SK-N-SH treated with all-trans-retinoic acid at 6 μM for 48 hours (cell line): ENCODE data around the gene TIMM13.

ENCODE experiments used
- ATAC-seq: fragments of 200-7000 bp; cut with Tn5 transposase; 3 replicates; pipeline ENCODE4 v1.9.1; 2020; ENCODE audit warnings: mild to moderate bottlenecking, moderate library complexity
- ARNTL ChIP-seq: fragments of 450-650 bp; formaldehyde crosslinking; IDR thresholded peaks from 2 replicates; pipeline ENCODE4 v1.5.0; 2020; ENCODE audit warnings: low read depth, mild to moderate bottlenecking, moderate library complexity, borderline replicate concordance
- BACH2 ChIP-seq: fragments of 250-450 bp; sonication (Bioruptor Pico); IDR thresholded peaks from 2 replicates; pipeline ENCODE4 v1.9.0; 2021; ENCODE audit warnings: mild to moderate bottlenecking, borderline replicate concordance
- CREB5 ChIP-seq: fragments of 250-450 bp; sonication (Bioruptor Pico); IDR thresholded peaks from 2 replicates; pipeline ENCODE4 v1.5.1; 2020; ENCODE audit warnings: low read depth, mild to moderate bottlenecking, moderate library complexity
- CSDC2 ChIP-seq: fragments of 250-450 bp; sonication (Bioruptor Pico); IDR thresholded peaks from 2 replicates; pipeline ENCODE4 v1.5.0; 2020; ENCODE audit warnings: mild to moderate bottlenecking, moderate library complexity
- CSRNP3 ChIP-seq: fragments of 250-450 bp; sonication (Bioruptor Pico); IDR thresholded peaks from 2 replicates; pipeline ENCODE4 v1.5.1; 2021; ENCODE audit warnings: mild to moderate bottlenecking, moderate library complexity
- ESRRG ChIP-seq: fragments of 250-450 bp; sonication (Bioruptor Pico); IDR thresholded peaks from 2 replicates; pipeline ENCODE4 v1.6.1; 2021; ENCODE audit warnings: mild to moderate bottlenecking
- ISL1 ChIP-seq: fragments of 250-450 bp; sonication (Bioruptor Pico); IDR thresholded peaks from 2 replicates; pipeline ENCODE4 v2.1.2; 2022; ENCODE audit warnings: mild to moderate bottlenecking, moderate library complexity
- OSR1 ChIP-seq: fragments of 250-450 bp; sonication (Bioruptor Pico); IDR thresholded peaks from 2 replicates; pipeline ENCODE4 v1.8.0; 2022; ENCODE audit warnings: moderate library complexity, mild to moderate bottlenecking, inconsistent platforms
- PPARA ChIP-seq: fragments of 250-450 bp; sonication (Bioruptor Pico); IDR thresholded peaks from 2 replicates; pipeline ENCODE4 v1.5.0; 2020; ENCODE audit warnings: mild to moderate bottlenecking, borderline replicate concordance
- RARB ChIP-seq: fragments of 250-450 bp; sonication (Bioruptor Pico); IDR thresholded peaks from 2 replicates; pipeline ENCODE4 v1.8.0; 2021; ENCODE audit warnings: mild to moderate bottlenecking, moderate library complexity
- TCF4 ChIP-seq: fragments of 250-450 bp; sonication (Bioruptor Pico); IDR thresholded peaks from 2 replicates; pipeline ENCODE4 v1.8.0; 2021; ENCODE audit warnings: mild to moderate bottlenecking, moderate library complexity, borderline replicate concordance
- TOX ChIP-seq: fragments of 250-450 bp; sonication (Bioruptor Pico); IDR thresholded peaks from 2 replicates; pipeline ENCODE4 v1.8.0; 2021; ENCODE audit warnings: mild to moderate bottlenecking, moderate library complexity, borderline replicate concordance
- ZC3H10 ChIP-seq: fragments of 250-450 bp; sonication (Bioruptor Pico); IDR thresholded peaks from 2 replicates; pipeline ENCODE4 v1.5.1; 2021; ENCODE audit warnings: mild to moderate bottlenecking, moderate library complexity
- ZFP3 ChIP-seq: fragments of 250-450 bp; sonication (Bioruptor Pico); IDR thresholded peaks from 2 replicates; pipeline ENCODE4 v1.5.0; 2020; ENCODE audit warnings: mild to moderate bottlenecking, moderate library complexity
- ZFP30 ChIP-seq: fragments of 450-650 bp; formaldehyde crosslinking; IDR thresholded peaks from 2 replicates; pipeline ENCODE4 v1.5.0; 2022; ENCODE audit warnings: mild to moderate bottlenecking, moderate library complexity
- ZNF565 ChIP-seq: fragments of 450-650 bp; formaldehyde crosslinking; conservative IDR thresholded peaks from 2 replicates; pipeline ENCODE4 v1.5.0; 2020; ENCODE audit warnings: low read depth, mild to moderate bottlenecking, moderate library complexity
- ZNF70 ChIP-seq: fragments of 450-650 bp; formaldehyde crosslinking; IDR thresholded peaks from 2 replicates; pipeline ENCODE4 v1.5.0; 2020; ENCODE audit warnings: mild to moderate bottlenecking, moderate library complexity
- ZNF8 ChIP-seq: fragments of 450-650 bp; formaldehyde crosslinking; IDR thresholded peaks from 2 replicates; pipeline ENCODE4 v1.5.0; 2020; ENCODE audit warnings: mild to moderate bottlenecking, moderate library complexity
- TF ChIP-seq, protein P1 (sequence below): fragments of 250-450 bp; sonication (Bioruptor Pico); IDR thresholded peaks from 2 replicates; pipeline ENCODE4 v1.8.0; 2021; ENCODE audit warnings: low read depth, mild to moderate bottlenecking, moderate library complexity, borderline replicate concordance
- TF ChIP-seq, protein P2 (sequence below): fragments of 250-450 bp; sonication (Bioruptor Pico); IDR thresholded peaks from 2 replicates; pipeline ENCODE4 v1.5.0; 2020; ENCODE audit warnings: mild to moderate bottlenecking, moderate library complexity

Gene TIMM13

DNA sequence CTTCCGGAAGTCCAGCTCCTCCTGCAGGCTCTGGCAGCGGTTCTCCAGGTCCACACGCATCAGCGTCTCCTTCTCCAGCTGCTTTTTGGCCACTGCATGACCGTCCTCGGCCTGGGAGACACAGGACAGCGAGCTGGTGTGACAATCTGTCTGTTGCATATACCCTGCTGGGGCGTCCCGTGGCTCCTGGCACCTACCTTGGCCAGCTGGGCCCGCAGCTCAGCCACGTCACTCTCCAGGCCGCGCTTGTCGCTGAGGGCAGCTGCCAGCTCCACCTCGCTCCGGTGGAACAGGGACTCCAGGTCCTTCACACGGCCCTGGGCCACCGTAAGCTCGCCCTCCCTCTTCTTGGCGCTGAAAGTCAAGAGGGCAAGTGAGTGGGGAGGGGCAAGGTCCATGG lies 10.8 kb upstream of the TIMM13 start:
- no peak for ATAC-seq
- no peak for TF ChIP-seq CSDC2 (CRISPR knock-in tag)
- no peak for TF ChIP-seq BACH2 (CRISPR knock-in tag)
- no peak for TF ChIP-seq ZNF70 (CRISPR knock-in tag)
- no peak for TF ChIP-seq OSR1 (CRISPR knock-in tag)

DNA sequence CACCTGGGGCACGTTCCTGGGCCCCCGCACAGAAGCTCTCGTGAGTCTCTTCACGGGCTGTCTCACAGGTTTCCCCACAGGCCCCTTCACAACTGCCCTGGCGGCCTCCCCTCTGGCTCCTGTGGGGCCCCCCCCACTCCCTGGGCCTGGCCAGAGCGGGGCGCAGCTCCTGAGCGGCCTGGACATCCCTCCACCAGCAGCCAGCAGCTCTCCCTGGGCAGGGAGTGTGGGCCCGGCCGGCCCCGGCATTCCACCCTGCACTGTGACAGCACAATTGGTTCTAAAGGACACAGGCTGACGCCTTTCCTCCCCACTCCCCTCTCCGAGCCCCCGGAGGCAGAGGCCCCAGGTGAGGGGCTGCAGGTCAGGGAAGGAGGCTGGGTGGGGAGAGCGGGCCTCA lies 9.5 kb upstream of the TIMM13 start:
- ATAC-seq: no peak
- TF ChIP-seq ZFP30: no peak

DNA sequence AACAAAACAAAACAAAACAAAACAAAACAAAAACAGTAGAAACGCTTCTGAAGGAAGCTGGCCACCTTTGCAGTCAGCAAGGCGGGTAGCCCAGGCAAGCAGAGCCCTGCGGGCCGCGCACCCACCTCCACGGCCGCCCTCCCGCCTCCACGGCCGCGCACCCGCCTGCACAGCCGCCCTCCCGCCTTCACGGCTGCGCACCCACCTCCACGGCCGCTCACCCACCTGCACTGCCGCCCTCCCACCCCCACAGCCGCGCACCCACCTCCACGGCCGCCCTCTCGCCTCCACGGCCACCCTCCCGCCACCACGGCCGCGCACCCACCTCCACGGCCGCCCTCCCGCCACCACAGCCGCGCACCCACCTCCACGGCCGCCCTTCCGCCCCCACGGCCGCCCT lies 9.0 kb upstream of the TIMM13 start:
- TF ChIP-seq CSDC2 (CRISPR knock-in tag) (no peak), RARB (no peak), PPARA (CRISPR knock-in tag) (no peak), ZC3H10 (CRISPR knock-in tag) (no peak), TOX (no peak), ZNF565 (CRISPR knock-in tag) (no peak), CREB5 (no peak), TCF4 (CRISPR knock-in tag) (no peak), ARNTL (CRISPR knock-in tag) (no peak), ZFP3 (CRISPR knock-in tag) (no peak)
- TF ChIP-seq, protein P1, sequence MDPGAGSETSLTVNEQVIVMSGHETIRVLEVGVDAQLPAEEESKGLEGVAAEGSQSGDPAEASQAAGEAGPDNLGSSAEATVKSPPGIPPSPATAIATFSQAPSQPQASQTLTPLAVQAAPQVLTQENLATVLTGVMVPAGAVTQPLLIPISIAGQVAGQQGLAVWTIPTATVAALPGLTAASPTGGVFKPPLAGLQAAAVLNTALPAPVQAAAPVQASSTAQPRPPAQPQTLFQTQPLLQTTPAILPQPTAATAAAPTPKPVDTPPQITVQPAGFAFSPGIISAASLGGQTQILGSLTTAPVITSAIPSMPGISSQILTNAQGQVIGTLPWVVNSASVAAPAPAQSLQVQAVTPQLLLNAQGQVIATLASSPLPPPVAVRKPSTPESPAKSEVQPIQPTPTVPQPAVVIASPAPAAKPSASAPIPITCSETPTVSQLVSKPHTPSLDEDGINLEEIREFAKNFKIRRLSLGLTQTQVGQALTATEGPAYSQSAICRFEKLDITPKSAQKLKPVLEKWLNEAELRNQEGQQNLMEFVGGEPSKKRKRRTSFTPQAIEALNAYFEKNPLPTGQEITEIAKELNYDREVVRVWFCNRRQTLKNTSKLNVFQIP (CRISPR knock-in tag): no peak
- TF ChIP-seq, protein P2, sequence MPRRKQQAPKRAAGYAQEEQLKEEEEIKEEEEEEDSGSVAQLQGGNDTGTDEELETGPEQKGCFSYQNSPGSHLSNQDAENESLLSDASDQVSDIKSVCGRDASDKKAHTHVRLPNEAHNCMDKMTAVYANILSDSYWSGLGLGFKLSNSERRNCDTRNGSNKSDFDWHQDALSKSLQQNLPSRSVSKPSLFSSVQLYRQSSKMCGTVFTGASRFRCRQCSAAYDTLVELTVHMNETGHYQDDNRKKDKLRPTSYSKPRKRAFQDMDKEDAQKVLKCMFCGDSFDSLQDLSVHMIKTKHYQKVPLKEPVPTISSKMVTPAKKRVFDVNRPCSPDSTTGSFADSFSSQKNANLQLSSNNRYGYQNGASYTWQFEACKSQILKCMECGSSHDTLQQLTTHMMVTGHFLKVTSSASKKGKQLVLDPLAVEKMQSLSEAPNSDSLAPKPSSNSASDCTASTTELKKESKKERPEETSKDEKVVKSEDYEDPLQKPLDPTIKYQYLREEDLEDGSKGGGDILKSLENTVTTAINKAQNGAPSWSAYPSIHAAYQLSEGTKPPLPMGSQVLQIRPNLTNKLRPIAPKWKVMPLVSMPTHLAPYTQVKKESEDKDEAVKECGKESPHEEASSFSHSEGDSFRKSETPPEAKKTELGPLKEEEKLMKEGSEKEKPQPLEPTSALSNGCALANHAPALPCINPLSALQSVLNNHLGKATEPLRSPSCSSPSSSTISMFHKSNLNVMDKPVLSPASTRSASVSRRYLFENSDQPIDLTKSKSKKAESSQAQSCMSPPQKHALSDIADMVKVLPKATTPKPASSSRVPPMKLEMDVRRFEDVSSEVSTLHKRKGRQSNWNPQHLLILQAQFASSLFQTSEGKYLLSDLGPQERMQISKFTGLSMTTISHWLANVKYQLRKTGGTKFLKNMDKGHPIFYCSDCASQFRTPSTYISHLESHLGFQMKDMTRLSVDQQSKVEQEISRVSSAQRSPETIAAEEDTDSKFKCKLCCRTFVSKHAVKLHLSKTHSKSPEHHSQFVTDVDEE (CRISPR knock-in tag): no peak
- TF ChIP-seq, all 23 proteins: peak for 0
- ATAC-seq: no peak

DNA sequence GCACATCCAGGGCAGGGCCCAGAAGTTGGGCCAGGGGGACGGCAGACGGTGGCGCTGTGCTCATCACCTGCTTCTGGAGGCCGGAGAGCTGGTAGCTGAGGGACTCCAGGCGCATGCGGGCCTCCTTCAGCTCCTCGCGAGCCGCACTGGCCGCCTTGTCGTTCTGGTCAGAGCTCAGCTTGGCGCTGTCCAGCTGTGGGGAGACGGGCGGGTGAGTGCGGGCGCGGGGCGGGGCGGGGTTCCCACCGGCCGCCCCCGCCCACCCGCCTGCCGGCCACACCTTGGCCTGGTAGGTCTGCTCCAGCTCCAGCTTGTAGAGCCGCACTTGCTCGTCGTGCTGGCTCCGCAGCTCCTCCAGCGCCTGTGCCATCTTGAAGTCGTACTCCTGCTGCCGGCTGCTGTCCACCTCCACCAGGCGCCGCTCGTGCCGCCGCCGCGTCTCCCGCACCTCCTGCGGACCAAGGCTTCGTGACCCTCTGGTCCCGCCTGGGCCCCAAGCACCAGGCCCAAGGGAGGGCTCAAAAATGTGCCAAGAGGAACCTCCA lies 7.4 kb upstream of the TIMM13 start:
- ATAC-seq: no peak
- TF ChIP-seq, protein P2 (CRISPR knock-in tag): no peak
- TF ChIP-seq CSRNP3 (CRISPR knock-in tag) (no peak), RARB (no peak), OSR1 (CRISPR knock-in tag) (no peak), CSDC2 (CRISPR knock-in tag) (no peak), ARNTL (CRISPR knock-in tag) (no peak), ZNF70 (CRISPR knock-in tag) (no peak), TOX (no peak), ZFP30 (no peak), ZNF8 (CRISPR knock-in tag) (no peak), ISL1 (no peak), ESRRG (no peak), CREB5 (no peak)
- TF ChIP-seq, protein P1 (CRISPR knock-in tag): no peak
